Measurements from ENCODE around the gene SAMD13. TPM values are rescaled to one million over a fixed set of nuclear protein-coding genes. Genes with fewer than 3 reads are reported as not detected.

SAMD13 gene
- total and polyA plus RNA-seq, 2 donors (not counting 3 experiments of a cell fraction or from before 2014, with no cell fraction given) = 1.2 to 4.8 TPM

DNA sequence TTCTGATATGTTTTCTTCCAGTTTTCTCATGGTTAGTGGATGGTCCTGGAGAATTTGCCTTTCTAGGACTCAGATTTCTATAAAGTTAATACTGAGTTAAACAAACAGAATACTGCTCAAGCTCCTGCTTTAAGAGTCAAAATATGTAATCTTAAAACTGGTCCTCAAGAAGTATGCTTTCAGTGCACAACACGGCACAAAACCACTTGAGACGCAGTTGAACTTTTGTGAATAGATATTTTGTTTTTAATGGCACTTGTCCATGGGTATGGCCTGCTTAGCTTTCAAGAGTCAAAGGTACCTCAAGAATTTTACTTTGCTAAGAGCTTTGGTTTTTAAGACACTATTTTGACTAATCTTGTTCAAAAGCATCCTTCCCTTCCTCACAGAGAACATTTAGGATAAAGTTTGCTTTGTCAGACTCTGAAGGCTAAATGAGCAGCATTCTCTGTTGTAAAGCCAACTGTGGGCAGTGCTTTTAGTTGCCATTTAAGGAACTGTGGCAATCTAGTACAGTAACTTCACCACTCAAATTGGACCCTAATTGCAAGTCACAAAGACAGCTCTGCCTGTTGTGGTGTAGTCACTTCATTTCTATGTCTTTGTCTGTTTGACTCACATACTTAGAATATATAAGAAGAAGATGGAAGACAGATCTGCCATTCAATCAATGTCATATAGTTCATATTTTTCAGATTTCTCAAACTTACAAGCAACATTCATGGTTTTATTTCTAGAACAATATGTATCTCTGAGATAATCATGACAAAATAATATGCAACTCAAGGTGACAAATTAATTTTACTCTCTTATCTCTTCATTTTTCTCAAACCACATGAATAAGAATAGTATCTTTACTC is 28.8 kb downstream of the SAMD13 start:
- no peaks in the 10 kb centered on the region for H3K27me3 ChIP-seq (ENCODE audit: control insufficient read depth in 2 of 2, insufficient read depth in 2 of 2, low read length in 2 of 2)
- H3K4me2 ChIP-seq (ENCODE audit: insufficient read depth, low read length) = no peak overlapping the region
- no peaks in the 10 kb centered on the region for H3K79me2 ChIP-seq (ENCODE audit: control insufficient read depth, insufficient read depth, low read length)
- no peaks in the 10 kb centered on the region for H3K4me1 ChIP-seq (ENCODE audit: control insufficient read depth, extremely low read depth, insufficient read depth, low read length)
- ChIA-PET CTCF (no interaction called here), POLR2A (no interaction called here)
- no peaks in the 10 kb centered on the region for H3K9me3 ChIP-seq (replicated peaks; ENCODE audit: control insufficient read depth, insufficient read depth, low read length)
- H3K4me3 ChIP-seq (replicated peaks in 1 of 3; ENCODE audit: insufficient read depth in 1 of 3, low read depth in 1 of 3, low read length in 3 of 3) = no peak overlapping the region
- H4K20me1 ChIP-seq (replicated peaks; ENCODE audit: control insufficient read depth, extremely low read depth, insufficient read depth, low read length) = no peaks in the 10 kb centered on the region
- intact Hi-C loops (cut with micrococcal nuclease) (no loop called here), dilution Hi-C loops (cut with MboI; ENCODE audit: extremely low pct_ligation_motif_present, low sequenced_read_pairs) (no loop called here)
- H3K9me1 ChIP-seq (replicated peaks; ENCODE audit: control insufficient read depth, extremely low read depth, insufficient read depth, low read length) = no peaks in the 10 kb centered on the region
- BruUV-seq (replicated peaks) = no TSS peak
- no peak for TF ChIP-seq GATA2 (IDR thresholded peaks at IDR 0.05; ENCODE audit: insufficient read depth, insufficient read length, low read depth, low read length)
- no peak for TF ChIP-seq POLR2AphosphoS5 (IDR thresholded peaks at IDR 0.05; ENCODE audit: insufficient read depth, low read depth, low read length)
- no peak for TF ChIP-seq EZH2 (IDR thresholded peaks at IDR 0.05; ENCODE audit: borderline replicate concordance, low read depth, low read length, severe bottlenecking)
- TF ChIP-seq, protein P1, sequence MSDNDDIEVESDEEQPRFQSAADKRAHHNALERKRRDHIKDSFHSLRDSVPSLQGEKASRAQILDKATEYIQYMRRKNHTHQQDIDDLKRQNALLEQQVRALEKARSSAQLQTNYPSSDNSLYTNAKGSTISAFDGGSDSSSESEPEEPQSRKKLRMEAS (IDR thresholded peaks at IDR 0.05; ENCODE audit: insufficient read depth, insufficient read length) = no peak
- TF ChIP-seq MYC (IDR thresholded peaks at IDR 0.05; ENCODE audit: low read depth, low read length) = no peak
- TF ChIP-seq, protein P2, sequence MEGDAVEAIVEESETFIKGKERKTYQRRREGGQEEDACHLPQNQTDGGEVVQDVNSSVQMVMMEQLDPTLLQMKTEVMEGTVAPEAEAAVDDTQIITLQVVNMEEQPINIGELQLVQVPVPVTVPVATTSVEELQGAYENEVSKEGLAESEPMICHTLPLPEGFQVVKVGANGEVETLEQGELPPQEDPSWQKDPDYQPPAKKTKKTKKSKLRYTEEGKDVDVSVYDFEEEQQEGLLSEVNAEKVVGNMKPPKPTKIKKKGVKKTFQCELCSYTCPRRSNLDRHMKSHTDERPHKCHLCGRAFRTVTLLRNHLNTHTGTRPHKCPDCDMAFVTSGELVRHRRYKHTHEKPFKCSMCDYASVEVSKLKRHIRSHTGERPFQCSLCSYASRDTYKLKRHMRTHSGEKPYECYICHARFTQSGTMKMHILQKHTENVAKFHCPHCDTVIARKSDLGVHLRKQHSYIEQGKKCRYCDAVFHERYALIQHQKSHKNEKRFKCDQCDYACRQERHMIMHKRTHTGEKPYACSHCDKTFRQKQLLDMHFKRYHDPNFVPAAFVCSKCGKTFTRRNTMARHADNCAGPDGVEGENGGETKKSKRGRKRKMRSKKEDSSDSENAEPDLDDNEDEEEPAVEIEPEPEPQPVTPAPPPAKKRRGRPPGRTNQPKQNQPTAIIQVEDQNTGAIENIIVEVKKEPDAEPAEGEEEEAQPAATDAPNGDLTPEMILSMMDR (IDR thresholded peaks at IDR 0.05; ENCODE audit: extremely low read depth in 1 of 2, insufficient read depth in 1 of 2, low read depth in 1 of 2, low read length in 2 of 2) = no peak
- no peak for TF ChIP-seq POLR2A (IDR thresholded peaks at IDR 0.05; ENCODE audit: low read depth, low read length)
- TF ChIP-seq JUN (IDR thresholded peaks at IDR 0.05; ENCODE audit: borderline replicate concordance, insufficient read depth, insufficient read length, low read depth) = no peak
- TF ChIP-seq FOS (IDR thresholded peaks at IDR 0.05; ENCODE audit: borderline replicate concordance, insufficient read depth, low read length) = no peak
- no peak overlapping the region for H3K27ac ChIP-seq (ENCODE audit: insufficient read depth, low read depth, low read length)
- DNase-seq (ENCODE audit: low read depth, low spot score) = no peak
- no peak overlapping the region for H3K9ac ChIP-seq (replicated peaks; ENCODE audit: extremely low read depth, insufficient read depth, low read length)
- no peak overlapping the region for H2AFZ ChIP-seq (ENCODE audit: low read depth, low read length)
- H3K36me3 ChIP-seq (ENCODE audit: control insufficient read depth in 2 of 2, extremely low read depth in 1 of 2, insufficient read depth in 2 of 2, low read length in 2 of 2) = no peaks in the 10 kb centered on the region
- no peak for FAIRE-seq

All from endothelial cell of umbilical vein (primary cell).